Subcutaneous adipose tissue (tissue), 4 donors: ENCODE measurements around the gene IGSF23. TPM values are rescaled to one million over a fixed set of nuclear protein-coding genes. Genes with fewer than 3 reads are reported as not detected.

Experiments
- CTCF ChIP-seq: fragments of 450-650 bp; IDR thresholded peaks from one replicate; pipeline ENCODE4 v1.5.1; 2016; ENCODE audit warnings: low read depth, mild to moderate bottlenecking, control low read depth, antibody characterized with exemption, moderate library complexity
- total RNA-seq, 4 donors: library from RNA; depleted of rRNA; stranded (reverse); fragments of >200 nt; gene quantifications; one replicate each; pipeline ENCODE4 v1.1.0, GENCODE V29; 2016

Gene IGSF23
- total RNA-seq, 4 donors from 2014 or later = not detected

GRCh38 chr19:44658069-44658733, 44.8 kb downstream of the IGSF23 start:
- TF ChIP-seq CTCF = no peak

- no peak for TF ChIP-seq CTCF
These were observed 46.7 kb downstream of the IGSF23 start for GRCh38 chr19:44660081-44660480.

GRCh38 chr19:44661205-44661604, 47.8 kb downstream of the IGSF23 start:
- no peak for TF ChIP-seq CTCF

GRCh38 chr19:44661904-44662303, 48.5 kb downstream of the IGSF23 start:
- TF ChIP-seq CTCF = no peak

GRCh38 chr19:44662691-44663385, 49.5 kb downstream of the IGSF23 start:
- TF ChIP-seq CTCF = no peak

- no peak for TF ChIP-seq CTCF
These were observed 50.6 kb downstream of the IGSF23 start for GRCh38 chr19:44663996-44664395.

GRCh38 chr19:44664976-44665375, 51.6 kb downstream of the IGSF23 start:
- no peak for TF ChIP-seq CTCF
